Spleen (tissue), 11 donors: ENCODE measurements around the gene ATP2B2. TPM values are rescaled to one million over a fixed set of nuclear protein-coding genes. Genes with fewer than 3 reads are reported as not detected.

Source experiments
- DNase-seq: peaks from one replicate; pipeline ENCODE4 v3.0.0-alpha.2; 2020
- H3K27ac ChIP-seq, 8 donors: fragments of 200-600 bp; sonication (generic) in 7 of 8; 1 replicate in 4 of 8; 2 replicates in 4 of 8; pipeline versions ENCODE4 v1.5.0 to v1.8.0; 2016 to 2021; ENCODE audit warnings: inconsistent platforms in 4 of 8, mild to moderate bottlenecking in 4 of 8, moderate library complexity in 1 of 8
- H3K27me3 ChIP-seq, 7 donors: fragments of 200-600 bp; sonication (generic) in 6 of 7; replicated peaks in 1 of 7; 1 replicate in 4 of 7; 2 replicates in 3 of 7; pipeline versions ENCODE4 v1.5.0 to v1.8.0; 2016 to 2021; ENCODE audit warnings: inconsistent platforms in 3 of 7, mild to moderate bottlenecking in 1 of 7
- H3K36me3 ChIP-seq, 6 donors: fragments of 200-600 bp; sonication (generic) in 5 of 6; 1 replicate in 4 of 6; 2 replicates in 2 of 6; pipeline versions ENCODE4 v1.5.0 to v1.8.0; 2016 to 2021; ENCODE audit warnings: inconsistent platforms in 2 of 6
- H3K4me1 ChIP-seq, 6 donors: fragments of 200-600 bp; sonication (generic) in 5 of 6; 1 replicate in 3 of 6; 2 replicates in 3 of 6; pipeline versions ENCODE4 v1.5.0 to v1.8.0; 2016 to 2021; ENCODE audit warnings: inconsistent platforms in 3 of 6
- H3K4me3 ChIP-seq, 8 donors: fragments of 200-600 bp; sonication (generic) in 7 of 8; 1 replicate in 4 of 8; 2 replicates in 4 of 8; pipeline versions ENCODE4 v1.5.0 to v1.8.0; 2016 to 2021; ENCODE audit warnings: inconsistent platforms in 4 of 8, mild to moderate bottlenecking in 4 of 8, moderate library complexity in 2 of 8
- H3K9me3 ChIP-seq, 8 donors: fragments of 200-600 bp; sonication (generic) in 7 of 8; 1 replicate in 4 of 8; 2 replicates in 4 of 8; pipeline versions ENCODE4 v1.5.0 to v1.8.0; 2016 to 2021; ENCODE audit warnings: inconsistent platforms in 4 of 8
- POLR2A ChIP-seq, 3 donors: fragments of 450-650 bp; IDR thresholded peaks; one replicate each; pipeline ENCODE4 v1.5.1; 2017; ENCODE audit warnings: antibody characterized with exemption in 3 of 3, mild to moderate bottlenecking in 1 of 3
- POLR2AphosphoS5 ChIP-seq, 3 donors: sonication (generic); formaldehyde crosslinking; IDR thresholded peaks; one replicate each; pipeline ENCODE4 v1.5.1; 2017; ENCODE audit warnings: antibody characterized with exemption in 3 of 3
- WGBS, 5 donors: extraction: QIAGEN DNeasy Blood & Tissue Kit in 3 of 5; methylation state at CpG; one replicate each; pipeline versions ENCODE4 v1.1.5 to v1.1.7; 2013 to 2018; 5-methylcytosine and 5-hydroxymethylcytosine counted together
- intact Hi-C: fragments of 100-400 bp; cut with DNase I; formaldehyde crosslinking; loops from one replicate; pipeline ENCODE4 v1.15.0; 2023; ENCODE audit warnings: low total_unique reads
- polyA plus RNA-seq, 3 donors: library from polyadenylated mRNA; stranded (reverse); fragments of 200-250 nt; gene quantifications; one replicate each; pipeline ENCODE4 v1.2.1, GENCODE V29; 2013
- total RNA-seq, 7 donors: library from RNA; depleted of rRNA in 3 of 7; stranded (reverse); fragments of >200 nt in 3 of 7; fragmentation: NEBNext Ultra II Directional in 4 of 7; extraction: Animal tissue kit (Norgen Biotek cat#: 25700) in 4 of 7; gene quantifications; one replicate each; pipeline versions ENCODE4 v1.1.0 to v1.2.1, GENCODE V29; 2016 to 2021
- TF ChIP-seq, protein P1 (sequence below), 11 experiments: fragments of 200-600 bp in 7 of 11; fragments of 450-650 bp in 4 of 11; sonication (generic) in 4 of 11; IDR thresholded peaks in 8 of 11; conservative IDR thresholded peaks in 3 of 11; 1 replicate in 7 of 11; 2 replicates in 4 of 11; pipeline versions ENCODE4 v1.4.0 to v1.8.0; 2016 to 2021; ENCODE audit warnings: antibody characterized with exemption in 11 of 11, inconsistent platforms in 4 of 11, mild to moderate bottlenecking in 1 of 11
- donor health status: healthy with polysubstance abuse.
- donor health status: DM: no; HTN: no; CAD: no; lungs with moderate emphysema.
- donor health status: DM: no; HTN: no; CAD: no.
- donor health status: Bipolar disorder and iron deficiency.
- donor health status: healthy.
- donor health status: DM: no; HTN: no; CAD: no.
- donor health status: DM: yes; HTN: yes; CAD: no.

ATP2B2 gene
- total and polyA plus RNA-seq, 10 donors = 0.02 to 1.5 (median 0.24) TPM; not detected in 2

DNA sequence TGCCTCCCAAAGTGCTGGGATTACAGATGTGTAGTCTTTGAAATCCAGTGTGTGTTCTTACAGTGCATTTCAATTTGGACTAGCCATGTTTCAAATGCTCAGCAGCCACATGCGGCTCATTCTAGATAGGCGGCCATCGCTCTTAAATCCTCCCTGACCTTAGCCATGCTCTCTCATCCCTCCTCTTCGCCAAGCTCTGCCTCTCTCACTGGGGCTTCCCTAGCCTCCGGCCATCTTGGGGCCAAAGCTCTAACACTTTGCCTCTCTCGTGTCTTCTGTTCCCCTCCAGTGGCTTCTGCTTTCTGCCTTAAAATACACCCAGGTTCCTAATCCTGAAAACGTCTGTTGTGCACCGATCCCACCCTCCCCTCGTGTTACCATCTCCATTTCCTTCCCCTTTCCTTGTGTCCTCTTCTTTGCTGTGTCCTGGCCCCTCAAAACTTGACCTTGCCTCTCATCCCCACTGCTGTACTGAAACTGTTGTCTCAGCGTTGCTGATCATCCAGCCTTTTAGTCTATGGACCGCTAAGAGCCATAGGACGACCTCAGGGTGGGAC lies 211.3 kb downstream of the ATP2B2 start:
- TF ChIP-seq POLR2A (IDR thresholded peaks at IDR 0.05) (no peak), POLR2AphosphoS5 (IDR thresholded peaks at IDR 0.05) (no peak)
- TF ChIP-seq, protein P1, sequence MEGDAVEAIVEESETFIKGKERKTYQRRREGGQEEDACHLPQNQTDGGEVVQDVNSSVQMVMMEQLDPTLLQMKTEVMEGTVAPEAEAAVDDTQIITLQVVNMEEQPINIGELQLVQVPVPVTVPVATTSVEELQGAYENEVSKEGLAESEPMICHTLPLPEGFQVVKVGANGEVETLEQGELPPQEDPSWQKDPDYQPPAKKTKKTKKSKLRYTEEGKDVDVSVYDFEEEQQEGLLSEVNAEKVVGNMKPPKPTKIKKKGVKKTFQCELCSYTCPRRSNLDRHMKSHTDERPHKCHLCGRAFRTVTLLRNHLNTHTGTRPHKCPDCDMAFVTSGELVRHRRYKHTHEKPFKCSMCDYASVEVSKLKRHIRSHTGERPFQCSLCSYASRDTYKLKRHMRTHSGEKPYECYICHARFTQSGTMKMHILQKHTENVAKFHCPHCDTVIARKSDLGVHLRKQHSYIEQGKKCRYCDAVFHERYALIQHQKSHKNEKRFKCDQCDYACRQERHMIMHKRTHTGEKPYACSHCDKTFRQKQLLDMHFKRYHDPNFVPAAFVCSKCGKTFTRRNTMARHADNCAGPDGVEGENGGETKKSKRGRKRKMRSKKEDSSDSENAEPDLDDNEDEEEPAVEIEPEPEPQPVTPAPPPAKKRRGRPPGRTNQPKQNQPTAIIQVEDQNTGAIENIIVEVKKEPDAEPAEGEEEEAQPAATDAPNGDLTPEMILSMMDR (IDR thresholded peaks at IDR 0.05 in 8 of 11, conservative IDR thresholded peaks at IDR 0.05 in 3 of 11) = no peak
- no peak overlapping the region for H3K4me3 ChIP-seq
- H3K27ac ChIP-seq = peak overlapping the region in 7 of 8 donors; percentile 5 to 83 (median 78)
- H3K36me3 ChIP-seq = peaks cover 0 to 65% (median 27%) of the 10 kb centered on the region in 6 donors
- H3K27me3 ChIP-seq = no peaks in the 10 kb centered on the region
- no peaks in the 10 kb centered on the region for H3K9me3 ChIP-seq
- intact Hi-C loops = no loop called here
- H3K4me1 ChIP-seq = peaks cover 4 to 39% (median 22%) of the 10 kb centered on the region in 6 donors
- WGBS, 5 donors = 69 to 76% (median 70%) methylated on average over 12 of the region's 12 CpGs
- DNase-seq = no peak

DNA sequence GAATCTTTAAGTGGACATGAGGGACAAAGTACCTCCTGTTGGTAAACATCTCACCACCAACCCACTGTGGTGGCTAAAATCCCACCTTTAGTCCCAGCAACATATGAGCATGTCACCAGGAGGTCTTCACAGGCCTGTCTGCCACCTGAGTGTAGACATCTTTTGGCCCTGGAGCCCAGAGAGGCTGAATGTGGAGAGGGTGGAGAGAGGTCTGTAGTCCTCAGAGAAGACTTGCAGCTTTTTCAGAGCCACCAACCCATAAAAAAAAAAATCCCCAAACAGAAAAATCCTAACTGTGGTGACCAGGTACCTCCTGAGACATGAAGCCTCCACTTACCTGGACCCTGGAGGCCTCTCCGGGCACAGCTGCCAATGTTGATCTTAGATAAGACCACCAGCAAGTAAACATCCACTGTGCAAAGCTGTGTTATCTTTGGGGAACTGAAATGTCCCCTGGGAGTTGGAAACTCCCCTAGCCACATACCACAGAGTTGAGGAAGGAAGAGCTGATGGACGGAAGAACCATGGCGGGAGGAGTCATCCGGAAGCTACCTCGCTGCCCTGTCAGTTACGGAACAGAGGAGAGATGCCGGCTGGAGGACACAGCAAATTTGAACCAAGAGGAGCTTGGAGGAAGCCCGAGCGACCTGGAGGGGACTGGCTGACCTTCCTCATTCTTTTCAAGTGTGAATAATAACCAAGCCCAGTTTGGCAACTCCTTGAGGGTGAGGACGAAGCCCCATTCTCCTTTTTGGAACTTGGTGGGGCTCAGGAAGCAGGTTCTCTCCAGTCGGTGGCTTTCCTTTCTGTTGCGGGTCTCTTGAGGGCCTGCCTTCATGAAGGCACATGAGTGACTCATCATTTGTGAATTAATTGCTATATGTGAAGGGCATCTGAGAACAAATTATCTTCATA lies 212.6 kb downstream of the ATP2B2 start, which contains the start of gene GHRL:
Gene GHRL, minus strand, starts transcription at position 443 of the 915 bp plus-strand sequence. CDS start 2,767 bp downstream, outside the sequence.
- peak in 2 of 3 donors; percentile 36 to 68 for TF ChIP-seq POLR2AphosphoS5 (IDR thresholded peaks at IDR 0.05)
- TF ChIP-seq, protein P1 (IDR thresholded peaks at IDR 0.05 in 8 of 11, conservative IDR thresholded peaks at IDR 0.05 in 3 of 11) = no peak
- H3K9me3 ChIP-seq = no peaks in the 10 kb centered on the region
- intact Hi-C loops = no loop called here
- DNase-seq = peak; percentile 84
- H3K4me3 ChIP-seq = peak within 1 kb of the TSS in 6 of 8 donors; percentile 1 to 49 (median 3)
- H3K27ac ChIP-seq = peak within 1 kb of the TSS in 7 of 8 donors; percentile 51 to 83 (median 78)
- peaks cover 0 to 71% (median 36%) of the 10 kb centered on the region in 6 donors for H3K36me3 ChIP-seq
- peaks cover 4 to 39% (median 22%) of the 10 kb centered on the region in 6 donors for H3K4me1 ChIP-seq
- H3K27me3 ChIP-seq = no peaks in the 10 kb centered on the region
- 15 to 25% (median 21%) methylated on average over 12 of the region's 12 CpGs for WGBS, 5 donors

DNA sequence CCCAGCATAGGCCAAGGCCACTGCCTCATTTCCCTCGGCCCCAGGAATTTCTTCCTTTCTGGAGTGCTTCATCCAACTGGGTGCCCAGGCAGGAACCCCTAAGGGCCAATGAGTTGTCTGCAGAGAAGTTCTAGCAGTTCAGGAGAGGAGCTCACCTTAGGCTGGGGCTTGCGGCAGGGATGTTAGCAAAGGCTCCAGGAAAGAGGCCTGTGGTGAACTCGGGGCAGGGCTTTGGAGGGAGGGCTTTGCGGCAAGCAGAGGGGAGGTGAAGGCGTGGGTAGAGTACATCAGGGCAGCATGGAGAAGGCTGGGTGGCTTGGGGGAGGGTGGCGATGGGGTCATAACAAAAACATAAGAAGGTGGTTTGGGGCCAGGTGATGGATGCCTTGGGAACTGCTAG lies 213.7 kb downstream of the ATP2B2 start:
- peaks cover 4 to 46% (median 22%) of the 10 kb centered on the region in 6 donors for H3K4me1 ChIP-seq
- intact Hi-C loops = no loop called here
- no peaks in the 10 kb centered on the region for H3K9me3 ChIP-seq
- no peaks in the 10 kb centered on the region for H3K27me3 ChIP-seq
- DNase-seq = no peak
- H3K36me3 ChIP-seq = peaks cover 0 to 75% (median 39%) of the 10 kb centered on the region in 6 donors
- no peak overlapping the region for H3K4me3 ChIP-seq
- 78 to 86% (median 84%) methylated on average over 6 of the region's 6 CpGs for WGBS, 5 donors
- TF ChIP-seq POLR2AphosphoS5 (IDR thresholded peaks at IDR 0.05) (no peak), POLR2A (IDR thresholded peaks at IDR 0.05) (no peak)
- TF ChIP-seq, protein P1 (IDR thresholded peaks at IDR 0.05 in 8 of 11, conservative IDR thresholded peaks at IDR 0.05 in 3 of 11) = no peak
- peak overlapping the region in 2 of 8 donors; percentile 78 to 83 for H3K27ac ChIP-seq
